ENCODE measurements around the gene CFAP77.

CFAP77 gene

DNA sequence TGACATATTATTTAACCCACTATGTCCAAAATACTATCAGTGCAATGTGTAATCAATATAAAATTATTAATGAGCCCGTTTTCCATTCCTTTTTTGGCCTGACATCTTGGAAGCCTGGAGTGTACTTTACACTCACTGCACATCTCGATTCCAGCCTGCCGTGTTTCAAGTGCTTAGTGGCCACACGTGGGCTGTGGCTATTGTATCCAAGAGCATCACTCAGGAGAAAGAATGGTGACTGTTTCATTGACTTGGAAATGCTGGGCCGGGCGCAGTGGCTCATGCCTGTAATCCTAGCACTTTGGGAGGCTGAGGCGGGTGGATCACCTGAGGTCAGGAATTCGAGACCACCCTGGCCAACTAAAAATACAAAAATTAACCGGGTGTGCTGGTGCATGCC, 54.5 kb downstream of the CFAP77 start:
- H3K36me3 Mint-ChIP-seq (ENCODE audit: insufficient read depth) = peaks cover 2% of the 10 kb centered on the region
- no peak overlapping the region for H3K27ac Mint-ChIP-seq (ENCODE audit: low read depth)
- no peak for DNase-seq (ENCODE audit: low spot score in 2 of 2)
- H3K4me3 Mint-ChIP-seq = no peak overlapping the region
- H3K9me3 Mint-ChIP-seq = no peaks in the 10 kb centered on the region
- peaks cover 44% of the 10 kb centered on the region for H3K27me3 Mint-ChIP-seq
- no peak for ATAC-seq (replicated peaks; ENCODE audit: extremely low read depth, poor library complexity, severe bottlenecking)
- H3K4me1 Mint-ChIP-seq = no peaks in the 10 kb centered on the region

DNA sequence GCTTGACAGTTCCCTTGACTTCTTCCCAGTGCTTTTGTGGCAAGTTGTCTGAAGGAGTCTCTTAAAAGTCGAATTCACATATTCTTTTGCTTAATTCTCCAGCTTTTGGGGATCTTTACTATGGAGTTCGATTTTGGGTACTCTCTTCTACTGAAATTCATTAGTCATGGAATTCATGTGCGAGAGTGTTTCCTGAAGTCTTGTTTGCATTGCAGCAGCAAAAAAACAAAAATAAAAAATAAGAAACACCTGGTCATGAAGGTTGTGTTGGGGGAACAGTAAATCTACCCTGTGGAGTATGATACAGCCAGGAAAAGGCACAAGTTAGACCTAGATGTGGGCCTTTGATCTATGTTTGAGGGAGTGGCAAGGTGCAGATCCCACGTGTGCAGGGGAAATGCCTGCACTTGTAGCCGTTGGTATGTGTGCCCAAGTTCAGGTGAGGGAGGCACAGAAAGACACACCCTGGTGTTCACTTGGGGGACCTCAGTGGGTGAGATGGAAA, 55.2 kb downstream of the CFAP77 start:
- Mint-ChIP-seq H3K4me1 (no peaks in the 10 kb centered on the region), H3K9me3 (no peaks in the 10 kb centered on the region), H3K27ac (ENCODE audit: low read depth) (no peak overlapping the region), H3K27me3 (peaks cover 44% of the 10 kb centered on the region), H3K4me3 (no peak overlapping the region), H3K36me3 (ENCODE audit: insufficient read depth) (peaks cover 2% of the 10 kb centered on the region)
- no peak for ATAC-seq (replicated peaks; ENCODE audit: extremely low read depth, poor library complexity, severe bottlenecking)
- DNase-seq (ENCODE audit: low spot score in 2 of 2) = no peak

DNA sequence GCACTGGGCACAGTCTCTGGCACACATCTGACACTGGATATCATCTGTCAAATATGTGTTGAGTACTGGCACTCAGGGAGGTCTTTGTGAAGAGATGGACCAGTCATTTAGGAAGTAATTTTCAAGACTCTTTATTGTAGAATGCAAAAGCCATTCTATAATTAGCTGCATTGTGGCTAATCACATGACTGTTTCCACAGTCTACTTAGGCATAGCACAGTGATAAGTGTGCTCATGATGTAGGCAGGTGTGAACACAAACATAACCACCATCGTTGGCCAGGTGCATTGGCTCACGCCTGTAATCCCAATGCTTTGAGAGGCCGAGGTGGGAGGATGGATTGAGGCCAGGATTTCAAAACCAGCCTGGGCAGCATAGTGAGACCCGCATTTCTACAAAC, 62.2 kb downstream of the CFAP77 start:
- DNase-seq (ENCODE audit: low spot score in 2 of 2) (no peak), ATAC-seq (replicated peaks; ENCODE audit: extremely low read depth, poor library complexity, severe bottlenecking) (no peak)
- Mint-ChIP-seq H3K27me3 (peaks cover 48% of the 10 kb centered on the region), H3K36me3 (ENCODE audit: insufficient read depth) (peaks cover 2% of the 10 kb centered on the region), H3K4me1 (no peaks in the 10 kb centered on the region), H3K4me3 (no peak overlapping the region), H3K9me3 (no peaks in the 10 kb centered on the region), H3K27ac (ENCODE audit: low read depth) (no peak overlapping the region)

DNA sequence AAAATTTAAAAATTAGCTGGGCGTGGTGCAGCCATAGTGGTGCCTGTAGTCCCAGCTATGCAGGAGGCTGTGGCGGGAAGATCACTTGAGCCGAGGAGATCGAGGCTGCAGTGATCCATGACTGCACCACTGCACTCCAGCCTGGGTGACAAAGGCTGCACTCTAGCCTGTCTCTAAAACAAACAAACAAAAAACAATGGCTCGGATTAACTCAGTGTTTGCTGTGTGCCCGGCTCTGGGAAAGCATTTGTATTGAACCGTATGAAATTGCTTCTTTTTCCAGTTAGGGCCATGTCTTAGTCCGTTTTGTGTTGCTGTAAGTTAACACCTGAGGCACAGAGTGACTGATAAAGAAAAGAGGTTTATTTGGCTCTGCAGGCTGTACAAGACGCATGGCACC, 62.6 kb downstream of the CFAP77 start:
- H3K27ac Mint-ChIP-seq (ENCODE audit: low read depth) = no peak overlapping the region

DNA sequence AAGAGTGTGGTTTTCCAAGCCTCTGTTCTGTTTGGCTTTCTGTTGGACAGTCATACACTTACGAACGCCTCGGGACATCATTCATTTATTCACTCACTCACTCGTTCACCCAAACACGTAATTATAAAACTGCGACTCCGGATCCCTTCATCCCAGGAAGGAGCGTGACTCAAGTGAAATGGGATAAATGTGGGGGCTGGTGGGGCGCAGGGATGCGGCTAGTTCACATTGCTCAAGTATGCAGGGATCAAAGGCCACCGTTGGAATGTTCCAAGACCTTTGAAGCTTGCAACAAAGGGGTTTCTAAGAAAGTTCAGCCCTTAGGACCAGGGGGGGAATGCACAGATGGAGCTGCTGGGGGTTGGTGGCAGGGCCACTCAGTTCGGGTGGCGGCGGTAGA, 64.2 kb downstream of the CFAP77 start:
- Mint-ChIP-seq H3K9me3 (no peaks in the 10 kb centered on the region), H3K27ac (ENCODE audit: low read depth) (no peak overlapping the region), H3K4me3 (no peak overlapping the region), H3K36me3 (ENCODE audit: insufficient read depth) (no peaks in the 10 kb centered on the region), H3K4me1 (no peaks in the 10 kb centered on the region), H3K27me3 (peaks cover 51% of the 10 kb centered on the region)
- DNase-seq (ENCODE audit: low spot score in 2 of 2) (no peak), ATAC-seq (replicated peaks; ENCODE audit: extremely low read depth, poor library complexity, severe bottlenecking) (no peak)

More for the DNA sequence above, 62.6 kb downstream of the CFAP77 start:
- Mint-ChIP-seq H3K4me3 (no peak overlapping the region), H3K9me3 (no peaks in the 10 kb centered on the region), H3K27me3 (peaks cover 48% of the 10 kb centered on the region), H3K4me1 (no peaks in the 10 kb centered on the region), H3K36me3 (ENCODE audit: insufficient read depth) (peaks cover 2% of the 10 kb centered on the region)
- no peak for DNase-seq (ENCODE audit: low spot score in 2 of 2)
- no peak for ATAC-seq (replicated peaks; ENCODE audit: extremely low read depth, poor library complexity, severe bottlenecking)

DNA sequence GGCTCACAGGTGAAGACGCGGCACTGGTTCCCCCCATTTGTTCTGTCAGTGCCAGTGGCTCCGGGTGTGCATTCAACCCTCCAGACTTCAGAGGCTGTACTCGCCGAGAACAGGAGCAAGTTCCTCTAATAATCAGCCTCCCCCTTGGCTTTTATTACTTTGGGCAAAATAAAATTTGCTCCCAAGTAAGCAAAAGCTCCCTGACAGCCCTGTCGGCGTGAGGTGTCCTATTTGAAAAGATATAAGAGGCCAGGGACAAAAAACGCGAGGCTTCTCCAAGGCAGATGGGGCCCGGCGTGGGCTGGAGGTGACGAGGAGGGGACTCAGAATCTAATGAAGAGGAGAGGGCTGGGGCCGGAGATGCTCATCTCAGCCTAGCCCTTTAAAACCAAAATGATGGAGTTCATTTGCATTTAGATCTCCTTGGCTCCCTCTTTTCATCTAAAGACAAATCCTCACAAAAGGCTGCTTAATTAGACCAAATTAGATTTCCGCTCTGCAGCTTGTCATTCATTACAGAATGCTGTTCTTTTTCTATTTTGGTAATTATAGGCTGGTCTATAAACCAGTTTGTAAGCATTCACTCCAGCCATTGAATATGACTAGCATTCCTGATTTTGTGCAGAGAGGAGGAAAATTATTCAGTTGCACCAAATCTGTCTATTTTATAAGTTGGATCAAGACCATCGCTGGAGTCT, 68.5 kb downstream of the CFAP77 start:
- ATAC-seq (replicated peaks; ENCODE audit: extremely low read depth, poor library complexity, severe bottlenecking) (no peak), DNase-seq (ENCODE audit: low spot score in 2 of 2) (no peak)
- Mint-ChIP-seq H3K4me1 (no peaks in the 10 kb centered on the region), H3K36me3 (ENCODE audit: insufficient read depth) (peaks cover 2% of the 10 kb centered on the region), H3K4me3 (no peak overlapping the region), H3K27me3 (peaks cover 75% of the 10 kb centered on the region), H3K9me3 (no peaks in the 10 kb centered on the region), H3K27ac (ENCODE audit: low read depth) (no peak overlapping the region)

DNA sequence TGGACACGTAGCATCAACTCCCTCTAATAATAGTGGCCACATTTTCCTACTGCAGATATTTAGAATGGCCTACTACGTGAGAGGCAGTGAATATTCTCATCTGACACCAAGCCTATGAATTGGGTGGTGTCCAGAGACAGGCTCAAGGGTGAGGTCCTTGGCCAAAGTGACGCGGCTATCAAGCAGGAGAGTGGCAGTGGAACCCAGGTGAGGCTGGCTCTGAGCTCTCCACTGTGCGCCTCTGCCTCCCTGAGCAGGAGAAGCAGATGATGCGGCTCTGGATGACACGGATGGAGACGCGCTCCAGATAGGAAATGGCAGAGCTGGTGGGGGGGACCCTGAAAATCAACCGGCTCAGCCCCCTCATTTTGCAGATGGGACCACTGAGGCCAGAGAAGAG, 69.7 kb downstream of the CFAP77 start:
- Mint-ChIP-seq H3K4me1 (no peaks in the 10 kb centered on the region), H3K27ac (ENCODE audit: low read depth) (no peak overlapping the region), H3K36me3 (ENCODE audit: insufficient read depth) (peaks cover 2% of the 10 kb centered on the region), H3K4me3 (no peak overlapping the region), H3K27me3 (peaks cover 76% of the 10 kb centered on the region), H3K9me3 (no peaks in the 10 kb centered on the region)
- DNase-seq (ENCODE audit: low spot score in 2 of 2) (no peak), ATAC-seq (replicated peaks; ENCODE audit: extremely low read depth, poor library complexity, severe bottlenecking) (no peak)

DNA sequence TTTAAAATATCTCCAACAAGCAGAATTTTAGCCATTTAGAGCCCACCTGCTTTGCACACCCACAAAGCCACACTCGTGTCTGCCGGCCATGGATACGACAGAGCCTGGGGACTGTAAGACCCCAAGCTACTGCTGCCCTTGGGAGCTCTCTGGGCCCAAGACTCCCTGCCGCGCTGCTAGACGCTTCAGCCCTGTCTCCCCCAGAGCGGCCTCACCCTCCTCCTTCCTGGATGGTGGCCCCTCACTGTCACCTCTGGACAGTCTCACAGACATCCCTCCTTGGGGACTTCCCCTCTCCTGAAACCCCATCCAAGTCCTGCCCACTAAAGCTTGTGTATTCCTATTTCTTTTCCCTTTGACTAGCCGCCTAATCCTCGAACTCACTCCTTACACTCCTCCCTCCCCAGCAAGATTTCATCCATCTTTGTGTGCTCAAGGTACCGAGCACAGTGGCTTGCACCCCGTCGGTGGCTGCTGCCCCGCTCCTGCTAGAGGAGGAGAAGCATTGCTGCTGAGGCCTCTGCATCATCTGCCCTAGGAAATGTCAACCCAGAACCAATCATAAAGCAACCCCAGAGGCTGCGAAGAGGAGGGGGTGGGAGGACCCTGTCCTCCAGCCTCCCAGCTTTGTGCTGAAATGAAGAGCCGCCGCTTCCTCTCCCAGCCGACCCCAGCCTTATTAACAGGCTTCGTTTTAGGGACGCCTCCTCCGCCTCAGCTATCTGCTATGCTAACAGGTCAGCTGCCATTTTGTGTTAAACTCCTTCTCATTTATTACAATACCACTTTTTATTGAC, 71.2 kb downstream of the CFAP77 start:
- no peak for ATAC-seq (replicated peaks; ENCODE audit: extremely low read depth, poor library complexity, severe bottlenecking)
- H3K4me3 Mint-ChIP-seq = no peak overlapping the region
- H3K27ac Mint-ChIP-seq (ENCODE audit: low read depth) = no peak overlapping the region

DNA sequence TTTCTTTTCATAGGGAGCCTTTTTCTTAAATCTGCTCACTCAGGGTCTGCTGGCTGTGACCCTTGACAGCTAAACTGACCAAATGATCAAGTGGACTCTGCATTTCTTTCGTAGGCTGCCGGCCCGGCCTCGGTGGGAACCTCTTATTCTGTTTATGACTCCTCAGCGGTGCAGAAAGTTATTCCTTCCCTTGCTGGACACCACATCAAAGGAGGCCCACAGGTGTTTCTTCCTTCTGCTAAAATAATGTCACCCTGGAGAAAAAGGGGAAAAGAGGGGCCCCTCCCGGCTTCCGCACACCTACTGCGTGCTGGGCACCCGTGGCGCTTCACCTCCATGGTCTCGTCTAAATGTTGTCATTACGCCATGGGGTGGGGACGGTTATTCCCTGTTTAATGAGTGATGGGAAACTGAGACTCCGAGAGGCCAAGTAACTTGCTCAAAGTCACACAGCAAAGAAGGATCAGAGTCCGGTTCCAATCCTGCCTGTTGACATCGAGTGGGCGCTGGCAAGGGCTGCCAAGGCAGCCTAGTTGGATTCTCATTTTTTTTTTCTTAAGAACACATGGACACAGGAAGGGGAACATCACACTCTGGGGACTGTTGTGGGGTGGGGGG, 72.3 kb downstream of the CFAP77 start:
- no peak overlapping the region for H3K27ac Mint-ChIP-seq (ENCODE audit: low read depth)
- H3K27me3 Mint-ChIP-seq = peaks cover 56% of the 10 kb centered on the region
- ATAC-seq (replicated peaks; ENCODE audit: extremely low read depth, poor library complexity, severe bottlenecking) = no peak
- DNase-seq (ENCODE audit: low spot score in 2 of 2) = no peak
- H3K4me1 Mint-ChIP-seq = peaks cover 11% of the 10 kb centered on the region
- H3K36me3 Mint-ChIP-seq (ENCODE audit: insufficient read depth) = peaks cover 5% of the 10 kb centered on the region
- H3K9me3 Mint-ChIP-seq = no peaks in the 10 kb centered on the region
- H3K4me3 Mint-ChIP-seq = no peak overlapping the region

More for the DNA sequence above, 71.2 kb downstream of the CFAP77 start:
- no peak for DNase-seq (ENCODE audit: low spot score in 2 of 2)
- Mint-ChIP-seq H3K9me3 (no peaks in the 10 kb centered on the region), H3K36me3 (ENCODE audit: insufficient read depth) (peaks cover 2% of the 10 kb centered on the region), H3K4me1 (peaks cover under 1% of the 10 kb centered on the region), H3K27me3 (peaks cover 66% of the 10 kb centered on the region)

DNA sequence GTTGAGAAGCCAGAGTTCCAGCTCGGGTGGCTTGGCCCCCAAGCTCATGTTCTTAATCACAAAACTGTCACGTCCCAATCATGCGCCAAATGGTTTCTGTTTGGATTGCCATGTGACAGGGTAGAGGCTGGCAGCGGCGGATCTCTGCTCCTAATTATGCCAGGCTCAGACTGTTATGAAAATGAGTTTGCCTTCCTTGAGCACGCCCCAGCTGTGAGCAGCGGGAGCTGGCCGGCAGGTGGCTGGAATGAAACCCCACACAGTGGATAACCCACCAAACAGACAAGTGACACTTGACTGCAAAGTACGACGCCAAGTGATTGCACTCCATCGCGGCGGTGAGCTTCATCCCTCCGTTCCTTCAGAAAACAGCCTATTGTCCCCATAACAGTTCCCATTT, 75.4 kb downstream of the CFAP77 start:
- Mint-ChIP-seq H3K27ac (ENCODE audit: low read depth) (no peak overlapping the region), H3K27me3 (peaks cover 49% of the 10 kb centered on the region), H3K36me3 (ENCODE audit: insufficient read depth) (peaks cover 8% of the 10 kb centered on the region), H3K9me3 (no peaks in the 10 kb centered on the region), H3K4me3 (no peak overlapping the region), H3K4me1 (peaks cover 32% of the 10 kb centered on the region)
- no peak for ATAC-seq (replicated peaks; ENCODE audit: extremely low read depth, poor library complexity, severe bottlenecking)
- no peak for DNase-seq (ENCODE audit: low spot score in 2 of 2)

DNA sequence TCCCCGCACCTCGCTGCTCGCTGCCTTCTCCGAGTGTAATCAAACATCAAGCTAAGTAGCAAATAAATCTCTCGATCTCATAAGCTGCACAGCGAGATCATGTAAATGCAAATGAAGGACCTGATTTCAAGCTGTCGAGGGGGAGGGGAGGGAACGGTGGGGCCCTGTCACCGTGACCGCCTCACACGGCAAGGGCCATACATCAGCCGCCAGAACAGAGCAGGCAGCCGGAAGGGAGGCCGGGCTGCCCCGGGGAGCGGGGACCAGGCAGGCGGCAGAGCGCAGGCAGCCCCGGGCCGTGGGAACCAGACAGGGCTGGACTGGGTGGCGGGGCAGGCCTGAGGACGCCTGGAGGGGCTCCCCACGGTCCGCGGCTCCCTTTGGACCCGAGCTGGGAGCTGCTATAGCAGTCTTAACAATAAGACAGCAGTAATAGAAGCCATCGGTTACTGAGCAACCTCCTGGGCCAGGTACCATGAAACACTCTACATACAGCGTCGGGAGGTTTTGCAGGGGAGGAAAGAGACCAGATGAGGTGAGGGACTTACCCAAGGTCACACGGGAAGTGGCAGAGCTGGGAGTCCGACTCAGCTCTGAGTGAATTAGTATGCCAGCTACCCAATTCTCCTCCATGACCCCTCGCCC, 76.8 kb downstream of the CFAP77 start:
- Mint-ChIP-seq H3K9me3 (no peaks in the 10 kb centered on the region), H3K4me3 (peak overlapping the region; percentile 69), H3K27me3 (peaks cover 50% of the 10 kb centered on the region), H3K4me1 (peaks cover 36% of the 10 kb centered on the region), H3K27ac (ENCODE audit: low read depth) (peak overlapping the region; percentile 86), H3K36me3 (ENCODE audit: insufficient read depth) (peaks cover 8% of the 10 kb centered on the region)
- DNase-seq (ENCODE audit: low spot score in 2 of 2) = peak; percentile 35 to 51
- ATAC-seq (replicated peaks; ENCODE audit: extremely low read depth, poor library complexity, severe bottlenecking) = peak; percentile 81

DNA sequence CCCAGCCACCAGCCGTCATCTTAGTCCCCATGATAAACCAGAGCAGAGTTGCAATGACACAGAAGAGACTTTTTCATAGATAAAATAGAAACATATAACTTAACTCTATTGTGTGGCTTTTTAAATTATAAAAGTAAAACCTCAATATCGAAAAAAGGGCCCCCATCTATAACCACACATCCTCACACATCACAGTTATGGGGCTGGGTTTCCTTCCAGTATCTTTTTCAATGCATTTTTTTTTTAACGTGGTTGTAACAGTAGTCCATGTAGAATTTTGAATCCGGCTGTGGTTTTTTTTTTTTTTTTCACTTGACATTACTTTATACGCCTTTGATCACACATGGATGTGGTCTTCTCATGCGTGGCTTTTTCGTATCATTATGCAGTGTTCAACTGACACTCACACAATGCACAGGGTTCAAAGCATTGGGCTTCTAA, 77.4 kb downstream of the CFAP77 start:
- Mint-ChIP-seq H3K4me3 (peak overlapping the region; percentile 69), H3K27me3 (peaks cover 56% of the 10 kb centered on the region), H3K9me3 (no peaks in the 10 kb centered on the region), H3K4me1 (peaks cover 36% of the 10 kb centered on the region), H3K36me3 (ENCODE audit: insufficient read depth) (peaks cover 8% of the 10 kb centered on the region), H3K27ac (ENCODE audit: low read depth) (peak overlapping the region; percentile 86)
- DNase-seq (ENCODE audit: low spot score in 2 of 2) = peak in 1 of 2 donors; percentile 53
- ATAC-seq (replicated peaks; ENCODE audit: extremely low read depth, poor library complexity, severe bottlenecking) = peak; percentile 85

All from central memory CD8-positive, alpha-beta T cell (primary cell).